NCI-H2107 (cell line): Measurements from ENCODE around the gene MYH10.
"Not testable (repeated sequence)": the region's sequence is repeated elsewhere in the genome, so short reads cannot be mapped to it uniquely, and the experiment has no call there.

Source experiments
- DNase-seq: peaks from one replicate; lab custom pipeline; 2025; lab: John Stamatoyannopoulos, UW

MYH10 gene

DNA sequence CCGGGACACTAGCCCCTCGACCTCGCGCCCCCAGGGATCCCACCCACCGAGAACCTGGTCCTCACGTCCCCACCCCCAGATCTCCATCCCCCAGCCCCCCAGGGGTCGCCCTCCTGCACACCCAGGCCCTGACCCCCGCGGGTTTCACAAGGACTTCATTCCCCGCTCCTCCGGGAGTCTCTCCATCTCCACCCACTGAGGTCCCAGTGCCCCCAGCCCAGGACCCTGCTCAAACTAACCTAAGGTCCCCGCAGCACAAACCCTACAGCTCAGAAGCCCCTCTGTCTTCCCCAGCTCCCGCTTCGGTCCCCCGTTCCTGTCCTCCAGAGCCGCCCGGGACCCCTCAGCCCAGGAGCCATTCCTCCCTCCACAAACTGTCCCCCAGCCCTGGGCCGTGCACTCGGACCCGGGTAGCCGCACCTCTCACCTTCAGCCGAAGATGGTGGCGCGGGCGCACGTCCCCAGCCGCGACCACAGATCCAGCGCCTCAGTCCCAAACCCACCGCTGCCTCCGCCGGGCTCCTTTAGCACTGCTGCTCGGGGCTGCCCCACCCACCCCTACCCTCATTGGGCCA lies at the start of gene MYH10:
Gene MYH10 (minus strand): TSS at position 499 of the 575 bp plus-strand sequence. CDS start 7,479 bp downstream, outside the sequence.
- DNase-seq, result no peak

DNA sequence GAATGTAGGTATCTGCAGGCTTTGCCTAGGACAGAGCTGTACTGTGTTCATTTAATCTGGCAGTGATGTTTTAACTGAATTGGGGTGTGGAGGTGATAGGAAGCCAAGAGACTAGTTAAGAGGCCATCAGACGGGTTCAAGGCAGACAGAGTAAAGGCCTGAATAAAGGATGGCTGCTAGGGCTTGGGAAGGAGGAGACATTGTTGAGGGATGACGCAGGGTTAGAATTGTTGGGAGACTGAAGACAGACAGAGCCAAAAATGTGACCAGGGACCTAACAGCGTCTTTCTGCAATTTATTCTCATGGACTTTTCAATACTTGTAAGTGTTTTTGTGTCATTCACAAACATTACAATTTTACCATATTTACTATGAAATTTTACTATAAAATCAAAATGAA lies 48.6 kb upstream of the MYH10 start:
- DNase-seq, result no peak

DNA sequence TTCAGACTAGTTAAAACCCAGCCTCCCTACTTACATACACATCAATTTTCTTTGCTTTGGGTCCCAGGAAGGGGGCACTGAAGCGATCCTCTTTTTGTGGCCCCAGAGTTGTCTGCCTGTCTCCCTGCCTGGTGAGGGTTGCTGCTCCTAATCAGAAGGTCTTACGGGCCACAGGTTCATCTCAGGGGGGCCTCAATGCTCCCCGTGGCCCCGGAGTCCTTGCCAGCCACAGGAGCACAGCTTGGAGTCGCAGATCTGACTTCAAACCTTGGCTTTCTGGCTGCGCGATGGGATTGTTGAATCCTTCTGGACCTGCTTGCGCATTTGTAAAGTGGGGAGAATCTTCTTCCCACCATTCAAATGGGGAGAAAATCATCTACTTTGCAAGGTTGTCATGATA lies 44.8 kb upstream of the MYH10 start:
- no peak for DNase-seq

DNA sequence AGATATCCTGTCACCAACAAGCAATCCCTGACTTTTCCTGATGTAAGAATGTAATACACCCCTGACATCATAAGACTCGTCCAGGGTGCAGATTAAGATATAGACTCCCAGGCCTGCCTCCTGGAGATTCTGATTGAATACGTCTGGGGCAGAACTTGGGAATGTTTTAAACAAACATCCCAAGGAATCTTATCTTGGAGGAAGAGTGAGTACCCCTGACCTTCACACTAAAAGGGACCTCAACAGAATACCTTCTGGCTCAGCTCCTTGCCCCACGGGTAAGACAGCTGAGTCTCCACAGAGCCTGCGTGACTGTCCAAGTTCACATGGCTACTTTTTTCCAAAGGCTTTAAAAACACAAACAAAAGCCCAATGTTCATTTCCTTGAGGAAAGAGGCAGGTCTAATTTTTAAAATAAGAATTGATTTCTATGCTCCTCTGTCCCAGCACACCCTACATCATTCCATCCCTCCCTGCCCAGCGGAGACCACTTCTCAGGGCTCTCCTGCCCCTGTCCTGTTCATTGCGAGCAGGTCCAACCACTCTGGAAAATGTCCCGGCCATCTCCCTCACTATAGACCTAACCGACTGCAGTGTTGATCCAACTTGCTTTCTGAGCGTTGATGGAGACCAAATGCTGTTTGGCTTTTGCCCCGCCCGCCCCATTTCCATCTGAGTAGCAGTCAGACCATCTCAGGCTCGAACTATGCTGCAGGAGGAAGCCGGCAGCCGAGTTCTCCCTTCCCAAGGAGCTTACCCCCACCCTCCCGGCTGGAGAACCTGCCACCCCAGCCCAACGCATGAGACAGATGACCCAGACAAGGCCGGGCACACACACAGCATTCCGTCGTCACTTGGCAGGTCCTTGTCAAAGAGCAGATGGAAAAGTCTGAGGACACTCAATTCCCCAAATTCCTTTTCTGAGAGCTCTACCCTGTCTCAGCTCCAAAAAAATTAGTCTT lies 44.1 kb upstream of the MYH10 start:
- DNase-seq, result no peak

DNA sequence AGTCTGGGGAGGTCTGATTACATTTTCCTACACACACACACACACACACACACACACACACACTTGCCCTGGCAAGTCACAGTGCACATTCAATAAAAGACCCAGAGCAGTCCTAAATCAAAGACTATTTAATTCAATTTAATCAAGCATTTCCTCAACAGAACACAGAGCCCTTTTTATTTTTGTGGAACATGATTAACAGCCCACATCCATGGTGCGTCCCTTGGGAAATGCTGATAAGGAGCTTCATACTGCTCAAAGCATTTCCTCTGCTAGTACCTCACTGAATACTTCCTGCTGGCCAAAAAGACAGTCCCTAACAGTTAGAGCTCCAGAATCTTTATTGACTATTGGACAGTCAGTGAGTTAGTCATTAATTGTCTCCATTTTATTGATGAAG lies 43.1 kb upstream of the MYH10 start:
- no peak for DNase-seq

DNA sequence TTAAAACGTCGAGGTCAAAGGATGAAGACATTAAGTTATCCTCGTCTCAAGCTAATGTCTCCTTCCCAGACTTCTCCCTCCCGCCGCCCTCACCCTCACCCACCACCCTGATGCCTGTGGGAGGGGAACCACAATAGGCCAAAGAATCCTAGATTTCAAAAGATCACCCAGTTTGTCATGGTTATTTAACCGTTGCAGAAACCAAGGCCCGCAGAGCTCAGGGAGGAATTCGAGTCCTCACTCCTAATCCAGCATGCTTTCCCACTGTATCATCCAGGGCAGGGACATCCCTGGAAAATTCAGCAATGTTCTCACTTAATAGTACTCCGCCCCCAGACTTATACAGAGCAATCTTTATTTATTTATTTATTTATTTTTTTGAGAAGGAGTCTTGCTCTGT lies 41.8 kb upstream of the MYH10 start:
- DNase-seq, result no peak

DNA sequence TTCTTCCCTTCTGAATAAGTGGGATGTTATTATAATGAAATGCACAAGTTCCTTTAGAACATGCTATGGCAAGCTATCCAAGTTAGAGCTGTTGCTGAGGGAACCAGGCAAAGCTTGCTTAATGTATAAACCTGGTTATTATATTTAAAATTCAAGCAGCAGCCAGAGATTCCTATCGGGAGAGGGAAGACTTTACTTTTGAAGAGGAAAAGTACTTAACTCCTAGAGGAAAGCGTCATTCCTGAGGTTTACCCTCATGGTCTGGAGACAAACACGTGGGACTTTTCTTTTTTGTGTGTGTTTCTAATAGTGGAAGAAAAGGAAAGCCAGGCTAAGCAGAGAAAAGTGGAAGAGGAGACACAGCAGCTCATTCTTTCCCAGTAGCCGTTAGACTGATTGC lies 39.9 kb upstream of the MYH10 start:
- no peak for DNase-seq

DNA sequence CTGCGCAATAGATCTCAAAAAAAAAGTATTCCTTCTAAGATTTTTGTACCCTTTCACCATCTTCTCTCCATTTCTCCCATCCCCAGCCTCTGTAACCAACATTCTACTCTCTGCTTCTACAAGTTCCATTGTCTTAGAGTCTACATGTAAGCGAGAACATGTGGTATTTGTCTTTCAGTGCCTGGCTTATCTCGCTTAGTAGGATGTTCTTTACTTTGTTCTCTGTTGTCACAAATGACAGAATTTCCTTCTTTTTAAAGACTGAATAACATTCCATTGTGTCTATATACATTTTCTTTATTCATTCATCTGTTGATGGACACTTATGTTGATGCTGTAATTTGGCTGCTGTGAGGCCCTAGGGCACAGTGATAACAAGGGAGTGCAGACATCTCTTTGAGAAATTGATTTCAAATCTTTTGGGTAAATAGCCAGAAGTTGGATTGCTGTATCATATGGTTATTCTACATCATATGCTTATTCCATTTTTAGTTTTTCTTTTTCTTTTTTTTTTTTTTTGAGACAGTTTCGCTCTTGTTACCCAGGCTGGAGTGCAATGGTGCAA lies 37.7 kb upstream of the MYH10 start:
- DNase-seq, result no peak

DNA sequence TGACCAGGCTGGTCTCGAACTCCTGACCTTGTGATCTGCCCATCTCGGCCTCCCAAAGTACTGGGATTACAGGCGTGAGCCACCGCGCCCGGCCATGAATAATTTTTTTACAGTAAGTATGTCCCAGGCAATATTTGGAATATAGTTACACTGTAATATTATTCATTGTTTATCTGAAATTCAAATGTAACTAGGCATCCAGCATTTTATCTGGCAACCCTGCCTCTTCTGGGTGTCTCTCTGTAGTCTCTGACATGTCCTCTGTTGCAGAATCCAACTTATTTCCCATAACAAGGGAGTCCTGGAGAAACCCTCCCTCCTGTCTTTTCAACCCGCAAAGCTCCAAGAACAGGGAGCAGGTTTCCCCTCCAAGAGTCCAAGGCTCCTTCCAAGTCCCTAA lies 36.9 kb upstream of the MYH10 start:
- DNase-seq, result no peak

DNA sequence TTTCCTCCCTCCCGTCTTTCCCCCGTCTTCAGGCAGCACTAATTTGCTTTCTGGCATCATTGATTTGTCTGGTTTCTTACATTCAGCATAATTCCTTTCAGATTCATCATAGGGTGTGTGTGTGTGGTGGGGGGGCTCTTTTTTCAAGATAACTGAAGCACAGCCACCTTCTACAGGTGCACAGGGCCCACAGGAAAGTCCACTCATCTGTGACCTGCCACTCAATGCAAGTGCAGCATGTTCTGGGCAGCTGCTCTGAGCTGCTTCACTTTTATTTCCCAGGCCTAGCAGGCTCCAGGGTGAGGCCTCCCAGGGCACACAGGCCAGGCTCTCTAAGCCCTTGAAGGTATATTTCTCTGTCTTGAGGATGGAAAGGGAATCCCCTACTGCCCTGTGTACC lies 35.2 kb upstream of the MYH10 start:
- DNase-seq, result no peak

DNA sequence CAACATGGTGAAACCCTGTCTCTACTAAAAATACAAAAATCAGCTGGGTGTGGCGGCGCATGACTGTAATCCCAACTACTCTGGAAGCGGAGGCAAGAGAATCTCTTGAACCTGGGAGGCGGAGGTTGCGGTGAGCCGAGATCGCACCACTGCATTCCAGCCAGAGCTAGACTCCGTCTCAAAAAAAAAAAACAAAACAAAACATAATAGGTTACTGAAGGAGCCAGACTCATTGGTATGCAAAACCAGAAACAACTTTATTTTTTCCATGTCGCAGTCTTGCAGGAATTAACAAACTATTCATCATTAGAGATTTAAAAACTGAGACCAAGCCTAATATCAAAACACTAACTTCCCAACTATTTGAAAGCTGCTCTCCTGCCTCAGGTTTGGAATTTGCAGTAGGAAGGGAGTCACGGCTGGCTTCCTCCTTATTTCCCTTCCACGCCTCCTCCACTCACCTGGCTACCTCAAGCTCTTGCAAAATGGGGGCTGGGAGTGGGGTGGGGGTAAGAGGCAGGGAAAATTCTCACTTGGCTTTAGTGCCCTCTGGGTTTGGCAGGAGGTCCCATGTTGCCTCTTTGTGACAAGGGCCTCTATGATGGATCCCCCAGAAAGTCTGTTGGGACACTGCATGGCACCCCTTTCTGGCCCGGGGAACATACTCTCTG lies 34.1 kb upstream of the MYH10 start:
- DNase-seq, result no peak

DNA sequence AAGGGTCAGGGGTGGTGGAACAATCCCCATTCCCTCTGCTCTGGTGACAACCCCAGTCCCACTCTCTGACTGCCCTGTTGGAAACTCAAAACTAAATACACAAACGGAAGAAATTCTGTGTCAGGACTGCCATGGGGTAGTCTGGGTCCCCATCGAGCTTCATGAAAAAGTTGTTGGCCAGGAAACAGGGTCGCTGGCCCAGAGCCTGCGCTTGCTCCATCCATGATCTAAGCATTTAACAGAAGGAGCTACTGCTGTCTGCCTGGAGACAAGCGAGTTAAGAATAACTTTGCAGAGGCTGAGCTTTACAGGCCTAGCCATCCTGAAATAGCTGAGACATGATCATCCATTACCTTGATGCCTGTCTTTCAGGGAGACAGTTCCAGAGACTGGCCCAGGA lies 32.4 kb upstream of the MYH10 start:
- no peak for DNase-seq

DNA sequence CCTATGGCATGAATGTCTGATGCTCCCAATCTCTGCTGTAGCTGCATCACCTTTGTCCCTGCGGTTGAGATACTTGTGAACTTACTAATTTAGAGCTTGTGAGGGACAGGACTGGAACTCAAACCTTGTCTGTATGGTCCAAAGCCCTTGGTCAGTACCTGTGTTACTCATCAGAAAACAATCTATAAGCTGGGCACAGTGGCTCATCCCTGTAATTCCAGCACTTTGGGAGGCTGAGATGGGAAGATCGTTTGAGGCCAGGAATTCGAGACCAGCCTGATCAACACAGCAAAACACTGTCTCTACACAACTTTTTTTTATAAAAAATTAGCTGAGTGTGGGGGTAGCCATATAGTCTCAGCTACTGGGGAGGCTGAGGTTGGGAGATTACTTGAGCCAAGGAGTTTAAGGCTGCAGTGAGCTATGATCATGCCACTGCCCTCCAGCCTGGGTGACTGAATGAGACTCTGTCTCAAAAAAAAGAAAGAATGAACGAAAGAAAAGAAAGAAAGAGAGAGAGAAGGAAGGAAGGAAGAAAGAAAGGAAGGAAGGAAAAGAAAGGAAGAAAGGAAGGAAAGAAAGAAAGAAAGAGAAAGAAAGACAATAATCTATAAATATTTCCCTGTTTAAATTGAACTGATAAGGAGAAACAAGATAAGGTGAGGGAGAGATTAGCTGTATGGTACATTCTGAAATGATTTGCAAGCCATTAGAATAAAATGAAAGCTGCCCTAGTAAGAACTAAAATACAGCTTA lies 31.7 kb upstream of the MYH10 start:
- DNase-seq, result no peak

DNA sequence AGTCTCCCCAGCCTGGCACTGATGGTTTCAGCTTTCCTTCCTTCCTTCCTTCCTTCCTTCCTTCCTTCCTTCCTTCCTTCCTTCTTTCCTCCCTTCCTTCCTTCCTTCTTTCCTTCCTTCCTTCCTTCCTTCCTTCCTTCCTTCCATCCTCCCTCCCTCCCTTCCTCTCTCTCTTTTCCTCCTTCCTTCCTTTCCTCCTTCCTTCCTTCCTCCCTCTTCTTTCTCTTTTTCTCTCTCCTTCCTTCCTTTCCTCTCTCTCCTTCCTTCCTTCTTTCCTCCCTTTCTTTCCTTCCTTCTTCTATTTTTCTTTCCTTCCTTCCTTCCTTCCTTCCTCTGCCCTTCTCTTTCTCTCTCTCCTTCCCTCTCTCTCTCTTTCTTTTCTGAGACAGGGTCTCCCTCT lies 30.2 kb upstream of the MYH10 start:
- DNase-seq, result not testable (repeated sequence)

DNA sequence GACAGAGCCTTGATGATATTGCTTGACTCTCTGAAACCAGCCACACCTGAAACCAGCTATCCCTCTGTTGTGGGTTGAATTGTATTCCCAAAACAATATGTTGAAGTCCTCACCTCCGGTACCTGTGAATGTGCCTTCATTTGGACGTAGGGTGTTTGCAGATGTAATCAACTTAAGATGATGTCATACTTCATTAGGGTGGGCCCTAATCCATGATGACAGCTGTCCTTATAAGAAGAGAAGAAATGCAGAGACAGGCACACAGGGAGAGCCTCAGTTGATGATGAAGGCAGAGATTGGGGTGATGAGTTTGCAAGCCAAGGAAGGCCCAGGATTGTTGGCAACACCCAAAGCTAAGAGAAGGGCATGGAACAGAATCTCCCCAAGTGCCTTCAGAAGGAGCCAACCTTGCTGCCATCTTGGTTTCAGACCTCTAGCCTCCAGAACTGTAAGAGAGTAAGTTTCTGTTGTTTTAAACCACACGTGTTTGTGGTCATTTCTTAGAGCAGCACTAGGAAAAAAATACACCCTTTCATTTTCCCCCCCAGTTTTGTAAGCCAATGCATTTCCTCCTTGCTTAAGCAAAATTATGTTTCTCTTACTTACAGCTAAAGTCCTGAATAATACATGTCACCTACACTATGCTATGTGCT lies 29.4 kb upstream of the MYH10 start:
- no peak for DNase-seq

DNA sequence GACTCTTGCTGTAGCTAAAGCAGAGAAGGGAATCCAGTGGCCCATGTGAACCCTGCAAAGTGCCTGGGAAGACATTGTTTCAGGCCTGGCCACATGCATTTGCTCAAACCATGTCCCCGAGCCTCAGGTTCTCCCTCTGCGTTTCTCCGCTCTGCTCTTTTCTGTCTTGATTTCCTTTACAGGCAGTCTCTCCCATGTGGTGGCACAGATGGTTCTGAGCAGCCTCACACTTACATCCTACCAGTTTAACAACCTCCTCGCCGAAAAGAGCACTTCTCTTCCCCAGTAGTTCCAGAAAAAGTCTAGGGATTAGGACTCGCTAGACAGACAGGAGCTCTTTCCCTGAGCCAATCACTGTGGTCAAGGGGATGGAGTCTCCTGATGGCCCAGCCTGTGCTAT lies 28.3 kb upstream of the MYH10 start:
- no peak for DNase-seq

DNA sequence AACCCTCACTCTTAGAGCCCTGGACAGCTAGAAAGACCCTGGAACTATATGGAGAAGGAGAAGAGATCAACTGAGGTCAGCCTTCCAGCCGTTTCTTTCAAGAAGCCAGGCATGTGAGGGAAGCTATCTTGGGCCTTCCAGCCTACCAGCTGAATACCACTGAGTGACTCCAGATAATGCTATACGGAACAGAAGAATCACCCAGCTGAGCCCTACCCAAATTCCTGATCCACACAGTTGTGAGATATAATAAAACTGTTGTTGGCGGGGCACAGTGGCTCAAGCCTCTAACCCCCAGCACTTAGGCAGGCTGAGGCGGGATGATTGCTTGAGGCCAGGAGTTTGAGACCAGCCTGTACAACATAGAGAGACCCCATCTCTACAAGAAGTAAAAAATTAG lies 26.2 kb upstream of the MYH10 start:
- no peak for DNase-seq

DNA sequence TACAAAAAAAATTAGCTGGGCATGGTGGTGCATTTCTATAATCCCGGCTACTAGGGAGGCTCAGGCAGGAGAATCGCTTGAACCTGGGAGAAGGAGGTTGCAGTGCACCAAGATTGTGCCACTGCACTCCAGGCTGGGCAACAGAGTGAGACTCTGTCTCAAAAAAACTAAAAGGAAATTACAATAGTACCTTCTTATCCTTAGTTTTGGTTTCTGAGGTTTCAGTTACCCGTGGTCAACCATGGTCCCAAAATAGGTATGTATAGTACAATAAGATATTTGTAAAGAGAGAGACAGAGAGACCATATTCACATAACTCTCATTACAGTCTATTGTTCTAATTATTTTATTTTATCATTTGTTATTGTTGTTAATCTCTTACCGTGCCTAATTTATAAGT lies 24.3 kb upstream of the MYH10 start:
- no peak for DNase-seq

DNA sequence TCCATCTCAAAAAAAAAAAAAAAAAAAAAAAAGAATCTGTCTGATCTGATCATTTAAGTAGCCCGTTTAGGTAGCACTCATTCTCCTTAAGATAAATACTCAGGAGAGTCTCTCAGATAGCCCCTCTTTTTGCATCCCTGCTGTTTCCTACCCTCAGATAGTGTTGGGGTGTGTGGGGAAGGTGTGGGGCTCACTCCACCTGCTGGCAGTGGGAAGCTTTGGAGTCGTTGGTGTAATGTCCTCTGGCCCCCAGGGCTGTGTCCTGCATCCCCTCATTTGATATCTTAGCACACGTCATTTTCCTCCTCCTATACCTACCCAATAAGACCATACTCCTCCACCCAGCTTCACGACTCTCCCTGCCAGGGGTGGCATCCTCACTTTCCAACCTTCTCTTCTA lies 20.5 kb upstream of the MYH10 start:
- no peak for DNase-seq

DNA sequence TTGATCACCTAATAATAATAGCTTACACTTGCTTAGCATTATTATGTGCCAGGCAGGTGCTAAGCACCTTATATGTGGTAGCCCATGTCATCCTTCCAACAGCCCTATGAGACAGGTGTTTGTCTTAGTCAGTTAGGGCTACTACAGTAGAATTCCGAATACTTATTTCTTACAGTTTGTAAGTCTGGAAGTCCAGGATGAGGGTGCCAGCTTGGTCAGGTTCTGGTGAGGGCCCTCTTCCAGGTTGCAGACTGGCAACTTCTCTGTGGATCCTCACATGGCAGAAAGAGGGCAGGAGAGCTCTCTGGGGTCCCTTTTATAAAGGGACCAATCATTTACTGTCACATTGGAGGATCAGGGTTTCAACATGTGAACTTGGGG lies 19.6 kb upstream of the MYH10 start:
- no peak for DNase-seq
